DMS53 (cell line): Measurements from ENCODE around the gene RPE65.
"Not testable (repeated sequence)": the region's sequence is repeated elsewhere in the genome, so short reads cannot be mapped to it uniquely, and the experiment has no call there.

Experiments used
- DNase-seq: peaks from one replicate; lab custom pipeline; 2025; lab: John Stamatoyannopoulos, UW

Gene RPE65

GRCh38 chr1:68453060-68453670 is 3.4 kb upstream of the RPE65 start:
- no peak for DNase-seq

- no peak for DNase-seq
Measured at GRCh38 chr1:68448365-68448764, 1.4 kb downstream of the RPE65 start.

GRCh38 chr1:68445709-68446108 is 4.0 kb downstream of the RPE65 start:
- DNase-seq, result no peak

GRCh38 chr1:68442822-68443556 is 6.8 kb downstream of the RPE65 start:
- DNase-seq, result peak; percentile 82

- DNase-seq, result no peak
Measured at GRCh38 chr1:68442006-68442405, 7.7 kb downstream of the RPE65 start.

GRCh38 chr1:68438310-68438709 is 11.4 kb downstream of the RPE65 start:
- DNase-seq, result no peak

GRCh38 chr1:68433395-68433794 is 16.4 kb downstream of the RPE65 start:
- no peak for DNase-seq

GRCh38 chr1:68431076-68431475 is 18.7 kb downstream of the RPE65 start:
- no peak for DNase-seq

- DNase-seq, result no peak
Measured at GRCh38 chr1:68429233-68429808, 20.4 kb downstream of the RPE65 start.

- no peak for DNase-seq
Measured at GRCh38 chr1:68426594-68426993, 23.2 kb downstream of the RPE65 start.

- no peak for DNase-seq
Measured at GRCh38 chr1:68421350-68421749, 28.4 kb downstream of the RPE65 start.

GRCh38 chr1:68409426-68409825 is 40.3 kb downstream of the RPE65 start:
- peak; percentile 28 for DNase-seq

GRCh38 chr1:68401506-68401905 is 48.2 kb downstream of the RPE65 start:
- peak; percentile 91 for DNase-seq

GRCh38 chr1:68395575-68395974 is 54.2 kb downstream of the RPE65 start:
- DNase-seq, result not testable (repeated sequence)

GRCh38 chr1:68392474-68392873 is 57.3 kb downstream of the RPE65 start:
- DNase-seq, result not testable (repeated sequence)

- DNase-seq, result not testable (repeated sequence)
Measured at GRCh38 chr1:68385798-68386524, 63.8 kb downstream of the RPE65 start.

- no peak for DNase-seq
Measured at GRCh38 chr1:68384872-68385411, 64.8 kb downstream of the RPE65 start.

GRCh38 chr1:68384321-68384813 is 65.4 kb downstream of the RPE65 start:
- peak; percentile 97 for DNase-seq

GRCh38 chr1:68383092-68383491 is 66.7 kb downstream of the RPE65 start:
- peak; percentile 48 for DNase-seq

GRCh38 chr1:68379085-68379478 is 70.7 kb downstream of the RPE65 start:
- DNase-seq, result no peak
